HepG2 (cell line): ENCODE results near the gene FBXO48. TPM values are rescaled to one million over a fixed set of nuclear protein-coding genes. Genes with fewer than 3 reads are reported as not detected.

Experiments
- ATAC-seq: fragments of 200-7000 bp; cut with Tn5 transposase; 3 replicates; pipeline ENCODE4 v1.9.1; 2020; ENCODE audit warnings: mild to moderate bottlenecking, moderate library complexity
- BruUV-seq: library from RNA; stranded (reverse); fragments of 400-500 nt; replicated peaks from 2 replicates; lab custom pipeline; 2021; lab: Mats Ljungman, UMichigan
- CTCF ChIA-PET: fragments of 300-600 bp; formaldehyde crosslinking; extraction: SDS; loops from one replicate; lab custom pipeline; 2021; ENCODE audit warnings: low total read pairs, inconsistent platforms, low intra/inter-chr PET ratio; lab: Yijun Ruan, JAX
- POLR2A ChIA-PET: fragments of 350-600 bp; sonication (Branson Sonifier 250); formaldehyde crosslinking; loops from one replicate; lab custom pipeline; 2020; ENCODE audit warnings: antibody characterized with exemption, inconsistent platforms; lab: Yijun Ruan, JAX
- DNase-seq: peaks from one replicate; pipeline ENCODE4 v3.0.0-alpha.2; 2015; ENCODE audit warnings: low spot score
- FAIRE-seq: peaks from 3 replicates; lab custom pipeline; 2011; peaks lifted over from hg19 to GRCh38; lab: Jason Lieb, UNC
- H2AFZ ChIP-seq: one replicate; pipeline ENCODE4 v1.6.1; 2011; ENCODE audit warnings: low read length, inconsistent platforms
- H3K27ac ChIP-seq: fragments of 300-600 bp; 3 replicates; pipeline ENCODE4 v1.8.0; 2011; ENCODE audit warnings: mixed run types, mild to moderate bottlenecking, mixed read lengths, low read length, inconsistent platforms; ENCODE audit not compliant: insufficient read depth; ENCODE audit errors: extremely low read length
- H3K27me3 ChIP-seq, 2 experiments: fragments of 200-600 bp in 1 of 2; 2 replicates in 1 of 2; 3 replicates in 1 of 2; pipeline versions ENCODE4 v1.6.0 to v1.8.0; 2011; ENCODE audit warnings: low read length in 2 of 2, mild to moderate bottlenecking in 2 of 2, moderate library complexity in 2 of 2, inconsistent platforms in 1 of 2; ENCODE audit not compliant: insufficient read depth in 2 of 2, control insufficient read depth in 1 of 2
- H3K36me3 ChIP-seq, 2 experiments: fragments of 200-600 bp in 1 of 2; replicated peaks in 1 of 2; 2 replicates in 1 of 2; 3 replicates in 1 of 2; pipeline versions ENCODE4 v1.5.1 to v1.8.0; 2011; ENCODE audit warnings: low read length in 2 of 2, inconsistent platforms in 1 of 2; ENCODE audit not compliant: insufficient read depth in 2 of 2, control insufficient read depth in 1 of 2
- H3K4me1 ChIP-seq: 2 replicates; pipeline ENCODE4 v1.5.1; 2012; ENCODE audit warnings: low read length, inconsistent platforms; ENCODE audit not compliant: insufficient read depth
- H3K4me2 ChIP-seq: 2 replicates; pipeline ENCODE4 v1.6.0; 2011; ENCODE audit warnings: low read depth, low read length, inconsistent platforms
- H3K4me3 ChIP-seq, 3 experiments: fragments of 200-600 bp in 1 of 3; sonication (generic), shearing (Covaris generic) in 1 of 3; replicated peaks in 1 of 3; 2 replicates each; pipeline ENCODE4 v1.5.1; 2011 to 2016; ENCODE audit warnings: low read length in 3 of 3, inconsistent platforms in 2 of 3, low read depth in 2 of 3, mild to moderate bottlenecking in 2 of 3, control low read depth in 1 of 3, mixed read lengths in 1 of 3; ENCODE audit not compliant: insufficient read depth in 1 of 3
- H3K79me2 ChIP-seq: one replicate; pipeline ENCODE4 v1.6.1; 2011; ENCODE audit warnings: low read length, inconsistent platforms; ENCODE audit not compliant: insufficient read depth
- H3K9ac ChIP-seq: 2 replicates; pipeline ENCODE4 v1.6.0; 2011; ENCODE audit warnings: mild to moderate bottlenecking, low read depth, low read length, inconsistent platforms; ENCODE audit not compliant: insufficient read depth
- H3K9me3 ChIP-seq: 2 replicates; pipeline ENCODE4 v1.5.1; 2012; ENCODE audit warnings: mild to moderate bottlenecking, low read length
- H4K20me1 ChIP-seq: 2 replicates; pipeline ENCODE4 v1.6.0; 2011; ENCODE audit warnings: inconsistent platforms, mild to moderate bottlenecking, low read length, moderate library complexity; ENCODE audit not compliant: insufficient read depth
- ATF7 ChIP-seq, 2 experiments: fragments of 450-650 bp in 1 of 2; sonication (generic) in 1 of 2; formaldehyde crosslinking in 1 of 2; IDR thresholded peaks; 2 replicates each; pipeline versions ENCODE4 v1.4.0 to v1.6.1; 2016 to 2020; ENCODE audit warnings: antibody characterized with exemption in 1 of 2, mild to moderate bottlenecking in 1 of 2, missing genetic modification reagents in 1 of 2
- CREB1 ChIP-seq, 2 experiments: fragments of 450-650 bp in 1 of 2; IDR thresholded peaks; 2 replicates each; pipeline ENCODE4 v1.6.1; 2016 to 2017; ENCODE audit warnings: control low read depth in 1 of 2, mild to moderate bottlenecking in 1 of 2, missing compliant biosample characterization in 1 of 2, missing genetic modification characterization in 1 of 2
- MYNN ChIP-seq: sonication (generic); formaldehyde crosslinking; IDR thresholded peaks from 2 replicates; pipeline ENCODE4 v1.4.0; 2020; ENCODE audit warnings: mild to moderate bottlenecking, low read depth, missing genetic modification reagents
- NR2C2 ChIP-seq: sonication (generic); formaldehyde crosslinking; IDR thresholded peaks from 2 replicates; pipeline ENCODE4 v1.4.0; 2020; ENCODE audit warnings: missing genetic modification reagents, mild to moderate bottlenecking, moderate library complexity, borderline replicate concordance
- SIX1 ChIP-seq: sonication (generic); formaldehyde crosslinking; IDR thresholded peaks from 2 replicates; pipeline ENCODE4 v1.4.0; 2020; ENCODE audit warnings: missing genetic modification reagents, borderline replicate concordance
- SOX5 ChIP-seq: IDR thresholded peaks from 2 replicates; pipeline ENCODE4 v1.6.1; 2016; ENCODE audit warnings: borderline replicate concordance
- ZNF670 ChIP-seq: sonication (generic); formaldehyde crosslinking; IDR thresholded peaks from 2 replicates; pipeline ENCODE4 v1.8.0; 2022; ENCODE audit warnings: mild to moderate bottlenecking, missing genetic modification reagents, borderline replicate concordance
- WGBS: methylation state at CpG from one replicate; pipeline ENCODE4 v1.1.6; 2017; ENCODE audit warnings: low lambda C conversion rate; 5-methylcytosine and 5-hydroxymethylcytosine counted together
- in situ Hi-C: cut with HindIII; loops from 2 replicates; pipeline ENCODE4 v1.10.0; 2017; ENCODE audit warnings: low pct_unique_long_range_greater_than_20kb; ENCODE audit not compliant: extremely low pct_ligation_motif_present
- intact Hi-C: fragments of 100-400 bp; cut with micrococcal nuclease; formaldehyde crosslinking; loops from one replicate; pipeline ENCODE4 v1.10.0; 2022; ENCODE audit not compliant: unreplicated experiment
- polyA plus RNA-seq, 8 experiments: library from polyadenylated mRNA; depleted of rRNA in 3 of 8; stranded (reverse) in 7 of 8; unstranded in 1 of 8; fragments of >200 nt; fragmentation: Illumina TruSeq in 4 of 8; extraction: Trizol in 4 of 8; gene quantifications; 2 replicates each; pipeline versions ENCODE4 v1.2.1 to v1.2.3, GENCODE V29; 2011 to 2016; ENCODE audit warnings: low read depth in 4 of 8, missing spikeins in 1 of 8, mixed read lengths in 1 of 8; ENCODE audit not compliant: insufficient read depth in 1 of 8
- total RNA-seq, 5 experiments: library from RNA; depleted of rRNA; stranded (reverse); fragments of >200 nt; fragmentation: Illumina TruSeq; extraction: Trizol; gene quantifications; 2 replicates each; pipeline ENCODE4 v1.2.3, GENCODE V29; 2016; ENCODE audit warnings: low read depth in 1 of 5
- TF ChIP-seq, protein P1 (sequence below): IDR thresholded peaks from 2 replicates; pipeline ENCODE4 v1.6.1; 2016
- TF ChIP-seq, protein P2 (sequence below): sonication (generic); formaldehyde crosslinking; conservative IDR thresholded peaks from 2 replicates; pipeline ENCODE4 v1.4.0; 2020; ENCODE audit warnings: missing genetic modification reagents

Gene FBXO48
- total and polyA plus RNA-seq, 2 of the 13 experiments (the other 11 are each of a cell fraction or from before 2014, with no cell fraction given): 0.42 to 1.1 TPM

DNA sequence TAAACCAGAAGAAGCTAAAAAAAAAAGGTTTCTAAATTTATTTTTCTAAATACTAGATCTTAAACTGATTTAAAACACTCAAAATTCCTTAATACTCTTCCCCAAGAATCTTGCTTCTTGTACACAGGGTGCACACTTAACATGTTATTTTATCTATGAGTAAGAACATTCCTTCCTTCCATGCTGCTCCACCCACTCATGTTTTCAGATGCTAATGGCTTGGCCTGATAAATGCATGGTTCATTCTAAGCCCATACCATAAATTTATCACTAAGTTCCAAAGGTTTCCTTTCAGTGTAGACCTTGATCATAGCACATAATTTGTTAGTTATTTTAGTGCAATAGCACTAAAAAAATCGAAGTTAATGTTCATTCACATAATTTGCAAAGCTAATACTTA is 8.1 kb downstream of the FBXO48 start (continued):
- TF ChIP-seq ZNF670: no peak
- no peak for TF ChIP-seq MYNN (CRISPR knock-in tag)
- no peak for TF ChIP-seq SOX5 (CRISPR knock-in tag)
- TF ChIP-seq SIX1: no peak
- TF ChIP-seq, protein P1, sequence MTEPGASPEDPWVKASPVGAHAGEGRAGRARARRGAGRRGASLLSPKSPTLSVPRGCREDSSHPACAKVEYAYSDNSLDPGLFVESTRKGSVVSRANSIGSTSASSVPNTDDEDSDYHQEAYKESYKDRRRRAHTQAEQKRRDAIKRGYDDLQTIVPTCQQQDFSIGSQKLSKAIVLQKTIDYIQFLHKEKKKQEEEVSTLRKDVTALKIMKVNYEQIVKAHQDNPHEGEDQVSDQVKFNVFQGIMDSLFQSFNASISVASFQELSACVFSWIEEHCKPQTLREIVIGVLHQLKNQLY: no peak
- no peak for TF ChIP-seq NR2C2 (CRISPR knock-in tag)

DNA sequence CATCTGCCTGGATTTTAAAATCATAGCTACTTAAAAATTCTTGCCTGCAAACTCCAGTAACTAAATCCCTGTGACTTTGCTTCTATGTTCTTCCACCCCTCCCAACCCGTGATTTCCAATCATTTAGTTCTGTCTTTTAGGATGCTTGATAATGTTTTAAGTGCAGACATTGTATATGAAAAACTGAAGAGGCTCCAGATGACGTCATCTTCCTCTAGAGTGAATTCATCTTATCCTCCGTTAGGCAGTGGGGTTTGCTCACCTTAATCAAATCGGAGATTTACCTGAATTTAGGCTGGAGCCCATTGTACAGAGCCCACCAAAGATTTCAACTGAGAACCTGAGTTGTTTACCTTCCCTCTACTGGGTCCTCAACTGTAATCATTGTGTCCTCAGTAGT is 10.9 kb downstream of the FBXO48 start:
- CTCF ChIA-PET: no interaction called here
- DNase-seq: no peak
- H3K9ac ChIP-seq: no peak overlapping the region

More for the DNA sequence above, 10.9 kb downstream of the FBXO48 start:
- no peak overlapping the region for H3K4me3 ChIP-seq
- H3K79me2 ChIP-seq: no peaks in the 10 kb centered on the region
- POLR2A ChIA-PET: no interaction called here
- ATAC-seq: no peak
- no peaks in the 10 kb centered on the region for H3K36me3 ChIP-seq
- peaks cover 0 to 2% of the 10 kb centered on the region in 2 experiments; a peak in 1 of 5 replicates for H3K27me3 ChIP-seq
- H3K4me1 ChIP-seq: no peaks in the 10 kb centered on the region
- H3K27ac ChIP-seq: no peak overlapping the region
- no peaks in the 10 kb centered on the region for H4K20me1 ChIP-seq
- no peak overlapping the region for H2AFZ ChIP-seq
- 2% methylated on average over 4 of the region's 4 CpGs for WGBS
- H3K4me2 ChIP-seq: no peak overlapping the region
- intact Hi-C loops: no loop called here
- H3K9me3 ChIP-seq: no peaks in the 10 kb centered on the region
- in situ Hi-C loops: no loop called here
- TF ChIP-seq, protein P2, sequence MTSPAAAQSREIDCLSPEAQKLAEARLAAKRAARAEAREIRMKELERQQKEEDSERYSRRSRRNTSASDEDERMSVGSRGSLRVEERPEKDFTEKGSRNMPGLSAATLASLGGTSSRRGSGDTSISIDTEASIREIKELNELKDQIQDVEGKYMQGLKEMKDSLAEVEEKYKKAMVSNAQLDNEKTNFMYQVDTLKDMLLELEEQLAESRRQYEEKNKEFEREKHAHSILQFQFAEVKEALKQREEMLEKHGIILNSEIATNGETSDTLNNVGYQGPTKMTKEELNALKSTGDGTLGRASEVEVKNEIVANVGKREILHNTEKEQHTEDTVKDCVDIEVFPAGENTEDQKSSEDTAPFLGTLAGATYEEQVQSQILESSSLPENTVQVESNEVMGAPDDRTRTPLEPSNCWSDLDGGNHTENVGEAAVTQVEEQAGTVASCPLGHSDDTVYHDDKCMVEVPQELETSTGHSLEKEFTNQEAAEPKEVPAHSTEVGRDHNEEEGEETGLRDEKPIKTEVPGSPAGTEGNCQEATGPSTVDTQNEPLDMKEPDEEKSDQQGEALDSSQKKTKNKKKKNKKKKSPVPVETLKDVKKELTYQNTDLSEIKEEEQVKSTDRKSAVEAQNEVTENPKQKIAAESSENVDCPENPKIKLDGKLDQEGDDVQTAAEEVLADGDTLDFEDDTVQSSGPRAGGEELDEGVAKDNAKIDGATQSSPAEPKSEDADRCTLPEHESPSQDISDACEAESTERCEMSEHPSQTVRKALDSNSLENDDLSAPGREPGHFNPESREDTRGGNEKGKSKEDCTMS: no peak
- TF ChIP-seq CREB1 (IDR thresholded peaks at IDR 0.05): peak; percentile 94
- TF ChIP-seq CREB1 (CRISPR knock-in tag; IDR thresholded peaks at IDR 0.05): no peak
- TF ChIP-seq ATF7 (IDR thresholded peaks at IDR 0.05): peak; percentile 100
- no peak for TF ChIP-seq ATF7 (CRISPR knock-in tag; IDR thresholded peaks at IDR 0.05)
- no TSS peak for BruUV-seq
- FAIRE-seq: no peak
